GM21786 (cell line): ENCODE data around the gene PC.
"Not testable (repeated sequence)": the region's sequence is repeated elsewhere in the genome, so short reads cannot be mapped to it uniquely, and the experiment has no call there.

Experiments used
- ATAC-seq: cut with Tn5 transposase; IDR thresholded peaks from one replicate; pipeline ENCODE4 v1.9.1; 2021; ENCODE audit not compliant: unreplicated experiment

Gene PC

GRCh38 chr11:66981976-66982578, 23.9 kb upstream of the PC start:
- no peak for ATAC-seq

- no peak for ATAC-seq
These were observed 21.3 kb upstream of the PC start for GRCh38 chr11:66979336-66979980.

- no peak for ATAC-seq
These were observed 20.5 kb upstream of the PC start for GRCh38 chr11:66978717-66979116.

GRCh38 chr11:66978229-66978628, 20.0 kb upstream of the PC start:
- ATAC-seq, result no peak

GRCh38 chr11:66976925-66977324, 18.7 kb upstream of the PC start:
- ATAC-seq, result no peak

- no peak for ATAC-seq
These were observed 17.9 kb upstream of the PC start for GRCh38 chr11:66976028-66976467.

- no peak for ATAC-seq
These were observed 17.3 kb upstream of the PC start for GRCh38 chr11:66975405-66976027.

GRCh38 chr11:66974724-66975404, 16.7 kb upstream of the PC start, which contains the start of gene C11orf86:
Gene C11orf86 (plus strand): TSS chr11:66975304. CDS start chr11:66975363, 59 bp downstream.
- no peak for ATAC-seq

GRCh38 chr11:66973956-66974580, 15.9 kb upstream of the PC start:
- no peak for ATAC-seq

GRCh38 chr11:66971488-66971887, 13.3 kb upstream of the PC start:
- ATAC-seq, result no peak

GRCh38 chr11:66970807-66971442, 12.7 kb upstream of the PC start:
- ATAC-seq, result no peak

- no peak for ATAC-seq
These were observed 12.2 kb upstream of the PC start for GRCh38 chr11:66970371-66970806.

- ATAC-seq, result no peak
These were observed 11.5 kb upstream of the PC start for GRCh38 chr11:66969584-66970225.

- ATAC-seq, result no peak
These were observed 9.7 kb upstream of the PC start for GRCh38 chr11:66967670-66968425.

GRCh38 chr11:66966351-66966750, 8.2 kb upstream of the PC start:
- ATAC-seq, result no peak

- no peak for ATAC-seq
These were observed 6.3 kb upstream of the PC start for GRCh38 chr11:66964495-66964894.

GRCh38 chr11:66962801-66963200, 4.6 kb upstream of the PC start:
- ATAC-seq, result no peak

GRCh38 chr11:66962247-66962646, 4.1 kb upstream of the PC start:
- ATAC-seq, result no peak

GRCh38 chr11:66961691-66962213, 3.6 kb upstream of the PC start:
- ATAC-seq, result not testable (repeated sequence)
